GM18526 (cell line): Measurements from ENCODE around the gene FNDC3A.

Experiments
- POLR2A ChIP-seq: IDR thresholded peaks from 3 replicates; pipeline ENCODE4 v1.6.1; 2011; ENCODE audit not compliant: insufficient read length; ENCODE audit errors: extremely low read depth

The FNDC3A gene, protein sequence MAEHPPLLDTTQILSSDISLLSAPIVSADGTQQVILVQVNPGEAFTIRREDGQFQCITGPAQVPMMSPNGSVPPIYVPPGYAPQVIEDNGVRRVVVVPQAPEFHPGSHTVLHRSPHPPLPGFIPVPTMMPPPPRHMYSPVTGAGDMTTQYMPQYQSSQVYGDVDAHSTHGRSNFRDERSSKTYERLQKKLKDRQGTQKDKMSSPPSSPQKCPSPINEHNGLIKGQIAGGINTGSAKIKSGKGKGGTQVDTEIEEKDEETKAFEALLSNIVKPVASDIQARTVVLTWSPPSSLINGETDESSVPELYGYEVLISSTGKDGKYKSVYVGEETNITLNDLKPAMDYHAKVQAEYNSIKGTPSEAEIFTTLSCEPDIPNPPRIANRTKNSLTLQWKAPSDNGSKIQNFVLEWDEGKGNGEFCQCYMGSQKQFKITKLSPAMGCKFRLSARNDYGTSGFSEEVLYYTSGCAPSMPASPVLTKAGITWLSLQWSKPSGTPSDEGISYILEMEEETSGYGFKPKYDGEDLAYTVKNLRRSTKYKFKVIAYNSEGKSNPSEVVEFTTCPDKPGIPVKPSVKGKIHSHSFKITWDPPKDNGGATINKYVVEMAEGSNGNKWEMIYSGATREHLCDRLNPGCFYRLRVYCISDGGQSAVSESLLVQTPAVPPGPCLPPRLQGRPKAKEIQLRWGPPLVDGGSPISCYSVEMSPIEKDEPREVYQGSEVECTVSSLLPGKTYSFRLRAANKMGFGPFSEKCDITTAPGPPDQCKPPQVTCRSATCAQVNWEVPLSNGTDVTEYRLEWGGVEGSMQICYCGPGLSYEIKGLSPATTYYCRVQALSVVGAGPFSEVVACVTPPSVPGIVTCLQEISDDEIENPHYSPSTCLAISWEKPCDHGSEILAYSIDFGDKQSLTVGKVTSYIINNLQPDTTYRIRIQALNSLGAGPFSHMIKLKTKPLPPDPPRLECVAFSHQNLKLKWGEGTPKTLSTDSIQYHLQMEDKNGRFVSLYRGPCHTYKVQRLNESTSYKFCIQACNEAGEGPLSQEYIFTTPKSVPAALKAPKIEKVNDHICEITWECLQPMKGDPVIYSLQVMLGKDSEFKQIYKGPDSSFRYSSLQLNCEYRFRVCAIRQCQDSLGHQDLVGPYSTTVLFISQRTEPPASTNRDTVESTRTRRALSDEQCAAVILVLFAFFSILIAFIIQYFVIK

DNA sequence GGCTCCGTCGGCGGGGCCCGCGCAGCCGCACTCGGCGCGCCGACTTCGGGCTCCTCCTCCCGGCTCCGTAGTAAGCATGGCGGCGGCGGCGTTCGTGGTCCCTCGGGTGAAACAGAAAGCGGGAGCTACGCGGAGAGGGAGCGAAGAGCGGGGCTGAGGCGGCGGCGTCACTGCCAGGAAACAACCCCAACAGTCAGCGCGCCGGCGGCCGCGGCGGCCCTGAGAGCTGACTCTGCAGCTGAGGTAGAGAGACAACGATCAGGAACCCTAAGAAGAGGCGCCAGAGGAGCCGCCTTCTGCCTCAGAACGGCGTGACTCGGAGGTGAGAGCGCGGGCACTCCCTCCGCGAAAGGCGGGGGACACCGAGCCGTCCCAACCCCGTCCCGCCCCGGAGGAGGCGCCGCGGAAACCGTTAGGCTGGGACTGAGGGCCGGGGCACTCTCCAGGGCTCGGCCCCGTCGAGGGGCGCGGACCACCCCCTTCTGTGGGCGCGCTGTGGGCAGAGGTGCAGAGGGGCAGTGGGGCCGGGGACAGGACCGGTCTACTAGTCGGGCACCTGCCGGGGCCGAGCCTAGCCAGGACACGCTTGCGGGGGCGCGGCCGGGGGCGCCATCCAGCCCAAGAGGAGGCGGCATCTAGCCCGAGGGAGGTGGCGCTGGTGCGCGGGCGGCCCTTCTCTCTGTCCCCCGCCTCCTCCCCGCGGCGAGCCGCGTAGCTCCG lies at the start of gene FNDC3A:
TSS of gene FNDC3A (plus strand) at position 57 of the 720 bp plus-strand sequence. CDS start 30,279 bp downstream, outside the sequence.
- TF ChIP-seq POLR2A, result peak; percentile 50

DNA sequence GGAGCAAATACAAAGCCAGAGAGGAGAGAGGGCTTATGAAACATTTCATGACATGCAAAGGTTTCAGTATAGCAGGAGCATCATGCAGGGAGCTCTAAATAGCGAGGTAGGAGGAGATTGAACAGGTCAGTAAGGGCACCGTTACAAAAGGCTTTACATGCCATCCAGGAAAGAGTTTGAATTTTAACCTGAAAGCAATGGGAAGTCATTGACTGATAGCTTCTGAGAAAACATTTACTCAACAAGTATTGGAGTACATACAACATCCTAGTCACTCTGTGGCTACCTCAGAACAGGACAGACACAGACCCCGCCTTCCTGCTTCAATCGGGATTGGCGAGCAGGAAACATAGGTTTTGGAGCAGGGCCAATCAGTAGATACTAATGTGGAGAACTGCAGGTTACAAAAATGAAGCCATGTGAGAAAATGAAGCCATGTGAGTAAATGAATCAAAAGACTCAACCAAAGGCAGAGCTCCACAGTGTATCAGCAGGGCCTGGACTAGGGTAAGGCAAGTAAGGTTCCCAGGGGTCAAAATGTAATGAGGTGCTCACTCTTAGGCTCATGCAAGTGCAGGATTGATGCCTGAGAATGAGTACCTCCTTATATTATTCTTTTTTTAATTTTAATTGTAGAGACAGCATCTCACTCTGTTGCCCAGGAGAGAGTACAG lies 46.8 kb upstream of the FNDC3A start:
- TF ChIP-seq POLR2A, result no peak

DNA sequence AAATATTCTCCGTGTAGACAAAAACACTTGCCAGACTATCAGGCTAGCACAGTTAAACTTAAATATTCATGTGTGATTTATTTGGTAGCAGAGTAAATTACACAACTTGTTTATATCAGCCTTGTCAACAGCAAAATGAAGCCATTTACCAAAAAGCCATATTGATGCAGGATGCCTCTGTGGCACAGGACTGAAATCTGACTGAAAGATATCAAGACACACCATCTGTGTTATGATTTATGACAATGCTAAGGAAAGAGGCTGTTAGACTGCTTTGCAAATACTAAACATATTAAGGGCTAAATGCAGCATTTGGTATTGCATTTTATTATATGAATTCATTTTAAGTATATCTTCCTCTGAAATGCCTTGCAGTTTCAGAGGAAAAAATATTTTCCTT lies 44.8 kb upstream of the FNDC3A start:
- TF ChIP-seq POLR2A, result no peak

DNA sequence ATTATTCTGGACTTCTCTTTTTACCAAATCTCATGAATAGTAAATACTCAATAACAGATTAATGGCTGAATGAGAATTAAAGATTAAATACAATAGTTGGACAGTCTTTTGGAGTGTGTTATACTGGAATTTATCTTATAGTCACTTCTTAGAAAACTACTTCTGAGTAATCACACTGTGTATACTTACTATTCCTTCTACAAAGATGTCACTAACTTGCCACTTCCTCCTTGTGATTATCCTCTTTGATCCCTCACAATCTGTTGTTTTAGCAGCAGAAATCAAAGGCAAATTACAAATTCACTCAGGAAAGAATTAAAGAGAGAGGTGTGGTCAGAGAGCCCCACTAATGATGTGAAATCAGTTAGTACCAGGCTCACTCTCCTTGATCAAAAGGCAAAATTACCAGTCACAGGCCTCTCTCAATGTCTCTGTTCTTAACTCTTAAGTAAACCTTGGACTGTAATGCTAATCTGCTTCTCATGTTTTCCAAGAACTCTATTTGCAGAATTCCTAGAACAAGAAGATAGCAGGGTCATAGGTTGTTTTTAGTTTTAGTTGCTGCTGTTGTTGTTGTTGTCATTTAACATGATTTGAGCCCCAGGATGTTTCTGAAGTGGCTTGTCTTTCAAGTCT lies 37.3 kb upstream of the FNDC3A start:
- no peak for TF ChIP-seq POLR2A

DNA sequence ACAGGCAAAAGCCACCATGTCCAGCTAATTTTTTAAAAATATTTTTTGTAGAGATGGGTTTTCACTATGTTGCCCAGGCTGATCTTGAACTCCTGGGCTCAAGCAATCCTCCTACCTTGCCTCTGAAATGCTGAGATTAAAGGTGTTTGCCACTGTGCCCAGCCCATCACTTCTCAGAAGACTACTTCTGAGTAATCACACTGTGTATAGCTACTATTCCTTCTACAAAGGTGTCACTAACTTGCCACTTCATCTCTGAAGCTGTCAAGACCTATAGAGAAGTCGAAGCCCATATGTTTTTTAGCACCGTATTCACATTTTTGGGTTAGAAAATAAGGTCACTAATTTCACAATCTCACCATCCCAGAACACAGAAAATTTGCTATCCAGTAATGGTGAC lies 36.0 kb upstream of the FNDC3A start:
- no peak for TF ChIP-seq POLR2A

DNA sequence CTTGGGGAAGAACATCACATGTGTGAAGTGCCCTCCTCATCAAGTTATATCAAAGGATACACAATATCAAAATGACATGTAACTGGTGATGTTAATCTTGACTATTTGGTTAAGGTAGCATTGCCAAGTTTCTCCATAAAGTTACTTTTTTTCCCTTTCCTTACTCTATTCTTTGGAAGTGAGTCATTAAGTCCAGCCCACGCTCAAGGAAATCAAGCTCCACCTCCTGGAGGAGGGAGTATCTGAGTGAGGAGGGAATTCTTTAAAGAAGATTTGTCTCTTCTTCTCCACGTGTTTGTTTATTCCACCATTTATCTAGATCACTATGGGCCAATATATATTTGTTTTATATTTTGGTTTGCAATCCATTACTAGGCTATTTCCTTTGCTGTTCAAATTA lies 33.6 kb upstream of the FNDC3A start:
- TF ChIP-seq POLR2A, result no peak

DNA sequence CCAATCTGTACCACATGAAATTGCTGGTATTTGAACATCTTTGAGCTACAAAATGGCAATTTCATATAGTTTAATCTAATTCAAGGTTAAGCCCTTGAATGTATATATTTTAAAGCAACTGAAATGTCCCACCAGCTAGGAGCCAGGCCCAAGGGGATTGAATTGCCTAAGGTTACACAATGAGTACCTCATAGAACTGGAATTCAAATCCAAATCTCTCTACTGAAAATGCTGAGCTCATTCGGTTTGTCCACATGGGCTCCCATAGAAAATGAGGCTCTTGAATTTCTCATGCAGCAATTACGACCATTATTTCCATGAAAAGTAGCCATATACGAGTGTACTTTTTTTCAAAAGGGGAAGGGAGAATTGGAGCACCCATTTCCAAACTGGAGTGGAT lies 31.5 kb upstream of the FNDC3A start:
- no peak for TF ChIP-seq POLR2A

DNA sequence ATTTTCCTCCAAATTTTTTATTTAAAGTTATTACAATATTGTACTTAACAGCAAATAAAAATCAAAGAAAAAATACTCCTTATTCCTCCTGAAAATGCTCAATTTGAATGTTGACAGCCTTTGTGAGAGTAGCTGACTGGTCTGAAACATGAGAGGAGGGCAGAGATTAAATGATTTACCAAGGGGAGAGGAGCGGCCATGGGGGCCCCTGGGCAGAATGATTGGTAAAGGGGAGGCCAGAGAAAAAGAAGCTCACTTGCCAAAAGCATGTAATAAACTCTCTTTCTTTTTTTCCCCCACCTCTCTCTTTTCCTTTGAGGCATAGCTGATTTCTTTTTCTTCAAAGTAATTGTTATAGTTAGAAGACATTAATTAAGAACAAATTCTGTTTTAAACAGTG lies 30.1 kb upstream of the FNDC3A start:
- no peak for TF ChIP-seq POLR2A

DNA sequence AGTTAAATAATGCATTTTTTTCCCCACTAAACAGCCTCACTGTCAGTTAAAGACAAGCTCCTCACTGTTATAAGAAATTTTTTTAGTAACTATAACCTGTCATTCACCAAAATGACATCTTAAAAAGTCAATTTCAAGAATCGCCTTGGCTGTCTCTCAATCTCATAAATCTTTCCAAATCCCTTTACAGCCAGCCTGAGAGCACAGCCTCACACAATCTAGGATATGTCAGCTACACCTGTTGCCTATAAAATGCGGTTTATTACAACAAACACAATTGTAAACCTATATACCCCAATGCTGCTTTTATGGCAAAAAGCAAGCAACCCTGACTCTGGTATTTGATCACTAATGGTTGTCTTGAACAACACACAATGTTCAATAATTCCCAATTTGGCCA lies 29.5 kb upstream of the FNDC3A start:
- no peak for TF ChIP-seq POLR2A

DNA sequence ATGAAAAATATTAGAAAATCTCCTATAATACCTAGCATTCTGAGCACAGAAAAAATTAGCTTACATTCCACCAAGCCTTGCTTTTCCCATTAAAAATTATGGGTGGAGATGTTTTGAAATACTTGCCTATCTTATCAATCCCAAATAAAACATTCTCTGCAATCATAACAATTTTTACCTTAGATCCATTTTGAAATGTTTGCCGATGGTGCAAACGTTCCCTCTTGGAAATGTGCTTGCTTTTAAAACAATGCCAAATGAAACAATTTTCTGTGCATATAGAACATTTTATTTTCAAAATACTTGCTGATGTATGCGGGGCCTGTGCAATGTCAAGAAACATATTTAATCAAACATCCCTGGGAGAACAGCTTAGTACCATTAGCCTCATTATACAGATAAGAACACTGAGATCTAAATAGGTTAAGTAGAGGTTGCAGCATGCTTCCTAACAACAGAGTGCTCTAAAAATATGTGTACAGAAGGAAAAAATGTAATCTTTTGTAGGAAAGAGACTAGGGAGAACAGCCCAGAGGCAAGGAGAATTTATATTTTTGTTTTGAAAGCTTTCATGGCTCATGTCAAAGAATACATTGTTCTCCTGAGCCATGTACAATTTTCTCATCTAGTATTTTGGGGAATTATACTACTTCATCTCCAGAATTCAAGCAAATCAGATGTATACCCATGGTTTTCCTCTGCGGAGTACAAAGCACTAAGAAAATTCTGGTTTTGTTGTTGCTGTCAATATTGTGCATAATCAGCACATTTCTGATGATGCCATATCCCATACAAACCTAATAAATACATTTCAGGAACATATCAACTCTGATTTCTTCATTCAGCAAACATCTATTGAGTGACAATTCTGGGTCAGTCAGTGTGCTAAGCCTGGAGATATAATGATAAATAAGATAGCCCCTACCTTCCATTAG lies 25.9 kb upstream of the FNDC3A start:
- TF ChIP-seq POLR2A, result no peak

DNA sequence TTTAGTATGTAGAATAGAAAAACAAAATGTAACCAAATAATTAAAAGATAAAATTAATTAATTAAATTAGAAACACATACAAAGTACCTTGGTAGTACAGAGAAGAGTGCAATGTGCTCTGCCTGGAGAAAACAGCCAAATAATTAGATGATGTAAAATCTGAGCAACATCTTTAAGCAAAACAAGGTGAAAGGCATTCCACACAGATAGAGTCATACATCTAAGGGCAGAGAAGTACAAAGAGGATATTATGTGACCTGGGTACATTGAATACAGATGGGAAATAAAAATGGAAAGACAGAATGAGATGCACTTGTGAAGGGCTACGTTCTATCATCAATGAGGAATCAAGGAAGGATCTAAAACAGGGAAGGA lies 25.2 kb upstream of the FNDC3A start:
- TF ChIP-seq POLR2A, result no peak

DNA sequence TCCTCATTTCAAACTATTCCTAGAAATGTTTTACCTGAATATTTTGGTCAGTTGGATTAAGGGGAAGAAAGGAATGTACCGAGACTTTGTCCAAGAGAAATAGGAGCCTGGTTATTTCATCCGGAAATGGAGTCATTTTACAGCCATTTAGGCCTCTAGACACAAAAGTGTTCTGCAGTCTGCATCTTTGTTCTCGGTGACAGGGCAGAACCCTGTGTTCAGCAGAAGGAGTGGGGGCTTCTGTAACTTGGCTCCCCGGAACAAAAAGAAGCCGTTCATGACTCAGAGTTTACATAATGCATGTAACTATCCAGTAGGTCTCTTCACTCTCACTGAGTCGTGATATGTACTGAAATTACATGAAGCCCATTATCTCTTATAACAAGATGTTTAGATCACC lies 21.6 kb upstream of the FNDC3A start:
- TF ChIP-seq POLR2A, result no peak

DNA sequence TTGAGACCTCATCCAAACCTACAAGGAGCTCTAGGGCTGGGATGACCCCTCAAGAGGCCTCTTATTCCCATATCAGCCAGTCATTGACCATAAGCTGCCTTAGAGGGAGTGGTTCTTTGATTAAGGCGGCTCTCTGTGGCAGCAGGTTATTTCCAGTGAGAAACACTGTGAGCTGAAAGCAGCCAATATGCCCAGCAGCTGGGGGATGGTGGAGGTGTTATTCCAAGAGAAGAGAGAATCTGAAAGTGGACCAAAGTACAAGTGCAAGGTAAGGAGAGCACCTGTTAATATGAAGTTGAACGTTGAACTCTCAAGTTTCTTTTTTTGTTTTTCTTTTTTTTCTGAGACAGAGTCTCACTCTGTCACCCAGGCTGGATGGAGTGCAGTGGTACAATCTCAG lies 20.2 kb upstream of the FNDC3A start:
- TF ChIP-seq POLR2A, result no peak
